ENCODE data around the gene SULT1A2.
"Not testable (repeated sequence)": the region's sequence is repeated elsewhere in the genome, so short reads cannot be mapped to it uniquely, and the experiment has no call there.

The SULT1A2 gene

DNA sequence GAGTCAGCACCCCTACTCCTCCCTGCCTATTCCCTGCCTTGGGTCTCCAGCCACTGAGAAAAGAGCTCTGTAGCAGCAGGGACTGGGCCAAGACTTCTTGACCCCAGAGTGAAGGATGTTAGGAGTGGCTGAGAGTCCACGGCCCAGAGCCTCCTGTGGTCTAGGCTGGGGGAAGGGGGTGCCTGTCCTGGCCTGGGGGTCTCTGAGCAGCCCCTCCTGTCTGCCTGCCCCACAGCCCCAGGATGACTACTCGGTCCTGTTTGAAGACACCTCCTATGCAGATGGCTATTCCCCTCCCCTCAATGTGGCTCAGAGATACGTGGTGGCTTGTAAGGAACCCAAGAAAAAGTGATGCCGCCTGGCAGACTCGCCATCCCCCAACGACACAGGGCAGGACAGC is 5.5 kb downstream of the SULT1A2 start:
- no peak for DNase-seq (ENCODE audit: low read depth, low spot score)

DNA sequence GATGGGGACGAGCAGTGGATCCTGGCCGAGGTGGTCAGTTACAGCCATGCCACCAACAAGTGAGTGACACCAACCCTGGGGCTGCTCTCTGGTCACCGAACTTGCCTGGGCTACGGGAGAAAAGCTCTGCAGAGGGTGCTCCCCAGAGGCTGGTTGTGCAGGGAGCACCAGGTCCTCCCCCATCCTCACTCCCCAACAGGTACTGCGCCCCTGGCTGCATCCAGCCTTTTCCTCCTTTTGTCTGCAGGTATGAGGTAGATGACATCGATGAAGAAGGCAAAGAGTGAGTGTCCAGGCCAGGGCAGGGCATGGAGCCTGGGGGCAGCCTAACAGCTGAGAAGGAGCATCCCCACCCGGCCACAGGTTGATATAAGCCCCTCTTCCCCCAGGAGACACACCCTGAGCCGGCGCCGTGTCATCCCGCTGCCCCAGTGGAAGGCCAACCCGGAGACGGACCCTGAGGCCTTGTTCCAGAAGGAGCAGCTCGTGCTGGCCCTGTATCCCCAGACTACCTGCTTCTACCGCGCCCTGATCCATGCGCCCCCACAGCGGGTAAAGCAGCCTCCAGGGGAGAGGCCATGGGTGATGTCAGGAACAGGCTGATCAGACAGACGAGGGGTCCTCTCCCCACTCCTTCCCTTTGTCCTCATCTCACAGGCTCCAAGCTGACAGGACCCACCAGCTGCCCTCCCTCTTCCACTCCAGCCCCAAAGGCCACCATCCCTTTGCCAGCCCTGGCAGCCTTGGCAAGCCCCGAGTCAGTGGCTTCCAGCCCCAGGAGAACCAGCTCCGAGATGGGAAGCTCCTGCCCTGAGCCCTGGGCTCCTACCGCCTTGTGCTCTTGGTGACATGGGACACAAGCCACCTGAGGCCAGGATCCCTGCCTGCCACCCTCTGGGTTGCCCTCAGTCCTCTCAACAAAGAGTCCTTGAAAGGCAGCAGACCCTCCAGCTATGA is 6.2 kb downstream of the SULT1A2 start:
- DNase-seq (ENCODE audit: low read depth, low spot score) = no peak

DNA sequence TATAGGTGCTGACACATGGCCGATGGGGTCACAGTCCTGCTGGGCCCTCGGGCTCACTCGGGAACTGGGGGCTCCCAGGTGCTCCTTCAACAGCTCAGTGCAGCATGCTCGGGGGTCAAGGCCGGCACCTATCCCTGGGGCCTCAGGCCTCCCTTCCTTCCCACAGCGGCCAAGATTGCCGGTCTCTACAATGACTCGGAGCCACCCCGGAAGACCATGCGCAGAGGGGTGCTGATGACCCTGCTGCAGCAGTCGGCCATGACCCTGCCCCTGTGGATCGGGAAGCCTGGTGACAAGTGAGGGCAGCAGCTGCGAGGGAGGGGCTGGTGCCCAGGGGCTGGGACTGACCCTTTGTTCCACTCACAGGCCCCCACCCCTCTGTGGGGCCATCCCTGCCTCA is 6.9 kb downstream of the SULT1A2 start:
- DNase-seq (ENCODE audit: low read depth, low spot score) = no peak

DNA sequence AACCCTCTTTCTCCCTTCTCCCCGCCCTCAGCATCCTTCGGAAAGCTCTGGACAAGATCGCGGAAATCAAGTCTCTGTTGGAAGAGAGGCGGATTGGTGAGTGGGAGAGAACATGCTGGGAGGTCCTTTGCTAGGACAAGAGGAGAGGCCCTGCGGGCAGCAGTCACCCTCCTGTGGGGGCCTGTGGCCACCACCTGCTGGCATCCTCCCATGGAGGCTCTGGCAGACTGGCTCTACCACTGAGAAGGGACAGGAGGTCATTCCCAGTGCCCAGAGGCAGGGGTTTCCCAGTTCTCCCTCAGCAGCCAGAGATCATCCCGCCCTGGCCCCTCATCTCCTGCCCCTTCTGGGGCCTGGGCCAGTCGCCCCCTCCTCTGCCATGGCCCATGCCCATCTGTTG is 7.8 kb downstream of the SULT1A2 start:
- DNase-seq (ENCODE audit: low read depth, low spot score) = no peak

DNA sequence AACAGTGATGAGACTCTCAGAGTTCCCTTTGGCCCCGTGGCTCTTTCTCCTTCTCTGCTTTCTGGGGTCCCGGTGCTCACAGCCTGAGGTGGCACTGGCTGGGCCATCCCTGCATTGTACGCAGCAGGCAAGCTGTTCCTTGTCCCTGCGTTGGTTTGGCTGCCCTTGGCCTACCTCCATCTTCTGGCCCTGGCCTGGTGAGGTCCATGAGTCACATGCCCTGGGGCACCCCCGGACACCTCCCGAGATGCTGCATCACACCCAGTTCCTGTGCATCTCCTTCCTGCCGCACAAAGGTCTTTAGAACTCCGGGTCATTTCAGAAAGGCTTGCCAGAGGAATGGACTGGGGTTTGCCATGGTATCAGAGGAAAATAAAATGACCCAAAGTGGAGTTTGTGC is 9.5 kb downstream of the SULT1A2 start:
- DNase-seq (ENCODE audit: low read depth, low spot score) = no peak

DNA sequence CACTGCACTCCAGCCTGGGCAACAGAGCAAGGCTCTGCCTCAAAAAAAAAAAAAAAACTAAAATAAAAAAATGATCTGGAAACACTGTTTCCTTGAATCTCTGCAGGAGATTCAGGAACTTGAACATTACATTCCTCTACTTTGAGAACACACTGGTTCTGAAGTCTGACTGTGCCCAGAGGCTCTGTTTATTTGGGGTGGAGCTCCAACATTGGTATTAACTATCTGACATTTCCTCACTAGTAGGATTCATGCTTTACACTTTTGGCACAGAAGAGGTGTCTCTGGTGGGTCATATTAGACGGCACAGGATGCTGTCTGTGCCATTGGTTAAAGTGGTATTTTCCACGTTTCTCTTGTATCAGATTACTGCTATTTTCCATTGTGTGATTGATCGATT is 10.4 kb downstream of the SULT1A2 start:
- DNase-seq (ENCODE audit: low read depth, low spot score) = no peak

DNA sequence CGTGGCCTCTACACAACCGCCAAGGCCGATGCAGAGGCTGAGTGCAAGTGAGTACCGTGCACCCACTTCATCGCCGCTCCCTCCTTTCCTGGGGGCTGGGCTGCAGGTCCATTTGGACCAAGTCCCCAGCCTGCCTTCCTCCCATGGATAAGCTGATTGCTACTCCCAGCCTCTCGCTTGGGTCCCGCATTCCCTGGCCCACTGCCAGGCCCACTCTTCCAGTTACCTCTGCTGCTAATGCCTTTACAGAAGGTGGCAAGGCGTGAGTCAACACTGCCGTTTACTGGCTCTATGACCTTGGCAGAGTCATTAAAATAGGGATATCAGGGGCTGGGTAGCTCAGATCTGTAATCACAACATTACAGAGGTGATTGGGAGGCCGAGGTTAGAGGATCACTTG is 11.2 kb downstream of the SULT1A2 start:
- no peak for DNase-seq (ENCODE audit: low read depth, low spot score)

DNA sequence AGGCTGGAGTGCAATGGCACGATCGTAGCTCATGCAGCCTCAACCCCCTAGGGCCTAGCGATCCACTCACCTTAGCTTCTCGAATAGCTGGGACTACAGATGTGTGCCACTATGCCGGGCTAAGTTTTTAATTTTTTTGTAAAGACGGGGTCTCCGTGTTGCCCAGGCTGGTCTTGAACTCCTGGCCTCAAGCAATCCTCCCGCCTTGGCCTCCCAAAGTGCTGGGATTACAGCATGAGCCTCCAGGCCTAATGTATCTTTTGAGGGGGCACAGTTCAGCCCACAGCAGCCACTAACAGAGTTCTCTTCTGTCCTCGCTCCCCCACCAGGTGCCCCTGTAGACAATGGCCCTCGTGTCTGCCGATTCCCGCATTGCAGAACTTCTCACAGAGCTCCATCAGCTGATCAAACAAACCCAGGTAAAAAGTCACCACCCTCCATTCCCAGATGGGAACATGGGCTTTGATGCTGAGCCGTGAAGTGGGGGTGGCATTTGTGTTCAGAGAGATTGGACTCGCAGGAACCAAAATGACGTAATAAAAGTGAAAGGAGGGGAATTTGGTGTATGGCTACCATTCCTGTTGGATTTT is 16.0 kb downstream of the SULT1A2 start:
- DNase-seq (ENCODE audit: low read depth, low spot score) = no peak

DNA sequence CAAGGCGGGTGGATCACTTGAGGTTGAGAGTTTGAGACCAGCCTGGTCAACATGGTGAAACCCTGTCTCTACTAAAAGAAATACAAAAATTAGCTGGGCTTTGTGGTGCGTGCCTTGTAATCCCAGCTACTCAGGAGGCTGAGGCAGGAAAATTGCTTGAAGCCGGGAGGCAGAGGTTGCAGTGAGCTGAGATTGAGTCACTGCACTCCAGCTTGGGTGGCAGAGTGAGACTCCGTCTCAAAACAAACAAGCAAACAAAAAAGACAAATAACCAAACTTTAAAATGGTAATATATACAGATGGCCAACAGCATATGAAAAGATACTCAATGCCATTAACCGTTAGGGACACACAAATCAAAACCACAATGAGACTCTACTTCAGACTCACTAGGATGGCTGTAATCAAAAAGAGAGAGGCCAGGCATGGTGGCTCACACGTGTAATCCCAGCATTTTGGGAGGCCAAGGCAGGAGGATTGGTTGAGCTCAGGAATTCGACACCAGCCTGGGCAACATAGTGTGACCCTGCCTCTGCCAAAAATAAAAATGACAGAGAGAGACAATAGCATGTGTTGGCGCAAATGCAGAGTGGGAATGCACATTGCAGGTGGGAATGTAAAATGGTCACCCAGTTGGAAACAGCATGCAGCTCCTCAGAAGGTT is 21.3 kb downstream of the SULT1A2 start:
- DNase-seq (ENCODE audit: low read depth, low spot score) = no peak

DNA sequence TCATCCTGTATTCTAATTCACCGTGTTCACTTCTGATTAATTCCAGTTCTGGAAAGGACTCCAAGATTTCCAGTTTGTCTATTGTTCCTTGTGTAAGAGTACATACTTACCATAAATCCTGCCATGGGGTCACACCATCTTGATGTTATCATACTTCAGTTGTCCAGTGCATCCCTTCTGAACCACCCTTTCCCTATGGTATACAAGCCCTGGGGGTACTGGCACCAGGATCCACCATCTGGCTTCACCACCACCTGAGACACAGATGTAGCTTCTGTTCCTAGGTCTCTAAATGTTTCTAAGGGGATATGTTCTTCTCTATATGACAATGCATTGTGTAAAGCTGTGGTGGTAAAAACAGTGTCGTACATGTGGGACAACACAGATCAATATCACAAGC is 21.9 kb downstream of the SULT1A2 start:
- DNase-seq (ENCODE audit: low read depth, low spot score) = no peak

DNA sequence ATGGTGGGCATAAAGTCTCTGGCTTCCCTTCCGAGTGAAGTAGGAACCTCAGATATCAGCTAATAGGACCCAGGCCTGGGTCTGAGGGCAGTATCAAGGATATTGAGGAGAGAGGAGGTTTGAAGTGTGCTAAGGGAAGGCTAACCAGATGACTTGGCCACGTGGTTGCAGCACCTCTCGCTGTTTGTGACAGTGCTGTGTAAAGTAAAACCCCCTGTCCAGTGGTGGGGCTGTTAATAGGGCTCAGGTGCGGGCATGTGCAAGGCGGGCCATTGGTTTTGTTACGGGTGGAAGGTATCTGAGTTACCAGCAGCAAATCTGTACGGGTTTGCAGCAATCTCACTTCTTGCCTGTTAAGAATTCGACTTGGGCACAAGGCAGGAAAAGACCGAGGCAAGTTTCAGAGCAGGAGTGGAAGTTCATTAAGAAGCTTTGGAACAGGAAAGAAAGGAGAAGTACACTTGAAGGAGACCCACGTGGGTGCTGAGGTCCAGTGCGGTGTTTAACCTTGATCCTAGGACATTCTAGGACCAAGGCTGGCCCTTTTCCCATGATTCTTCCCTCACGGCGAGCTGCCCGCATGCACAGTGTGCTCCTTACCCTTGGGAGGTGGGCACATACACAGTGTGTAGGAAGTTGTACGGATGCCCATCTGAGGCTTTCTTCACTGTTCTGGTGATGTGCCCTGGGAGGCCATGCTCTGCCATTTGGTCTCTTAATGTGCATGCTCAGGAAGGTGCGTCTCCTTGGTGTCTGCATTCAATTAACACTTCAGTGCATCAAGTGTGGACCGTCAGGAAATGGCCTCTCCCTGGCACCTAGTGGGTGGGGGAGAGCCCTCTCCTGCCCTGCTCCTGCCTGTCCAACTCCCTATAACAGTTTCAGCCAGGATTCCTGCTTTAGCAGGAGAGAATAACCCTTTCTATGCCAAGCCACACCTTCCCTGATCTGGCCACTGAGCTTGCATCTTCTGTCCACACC is 22.8 kb downstream of the SULT1A2 start:
- no peak for DNase-seq (ENCODE audit: low read depth, low spot score)

DNA sequence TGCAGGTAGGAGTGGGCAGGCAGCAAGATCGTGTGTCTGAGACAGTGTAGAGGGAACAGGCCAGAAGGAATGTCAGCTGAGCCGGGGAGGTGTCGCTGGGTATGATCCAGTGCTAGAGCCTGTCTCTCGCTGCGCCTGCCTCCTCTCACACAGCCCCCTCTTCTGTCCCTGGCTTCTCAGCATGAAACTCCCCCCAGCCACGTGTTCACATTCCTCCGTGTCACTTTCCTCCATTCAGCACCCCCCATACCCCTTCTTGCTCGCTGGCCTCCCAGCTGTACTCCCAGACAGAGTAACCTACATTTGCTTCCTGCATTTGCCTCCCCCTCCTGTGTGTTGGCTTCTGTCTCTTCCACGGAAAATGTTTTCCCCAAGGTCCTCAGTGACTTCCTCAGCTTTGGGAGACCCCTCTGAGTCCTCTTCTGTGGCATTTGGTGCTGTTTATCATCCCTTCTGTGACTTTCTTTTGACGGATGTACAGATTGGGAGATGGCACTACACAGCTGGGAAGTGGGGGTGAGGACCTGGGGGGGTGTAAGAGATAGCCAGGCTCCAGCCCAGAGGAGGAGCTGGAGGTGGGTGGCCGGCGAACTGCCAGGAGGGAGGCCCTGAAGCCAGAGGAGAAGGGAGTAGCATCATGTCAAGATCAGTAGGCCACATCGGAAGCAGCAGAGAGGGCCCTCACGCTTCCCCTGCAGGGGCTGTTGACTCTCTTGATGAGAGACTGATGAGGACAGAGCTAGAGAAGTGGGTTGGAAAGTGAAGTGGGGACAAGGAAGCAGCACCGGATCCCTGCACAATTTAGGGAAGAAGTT is 23.9 kb downstream of the SULT1A2 start:
- no peak for DNase-seq (ENCODE audit: low read depth, low spot score)

DNA sequence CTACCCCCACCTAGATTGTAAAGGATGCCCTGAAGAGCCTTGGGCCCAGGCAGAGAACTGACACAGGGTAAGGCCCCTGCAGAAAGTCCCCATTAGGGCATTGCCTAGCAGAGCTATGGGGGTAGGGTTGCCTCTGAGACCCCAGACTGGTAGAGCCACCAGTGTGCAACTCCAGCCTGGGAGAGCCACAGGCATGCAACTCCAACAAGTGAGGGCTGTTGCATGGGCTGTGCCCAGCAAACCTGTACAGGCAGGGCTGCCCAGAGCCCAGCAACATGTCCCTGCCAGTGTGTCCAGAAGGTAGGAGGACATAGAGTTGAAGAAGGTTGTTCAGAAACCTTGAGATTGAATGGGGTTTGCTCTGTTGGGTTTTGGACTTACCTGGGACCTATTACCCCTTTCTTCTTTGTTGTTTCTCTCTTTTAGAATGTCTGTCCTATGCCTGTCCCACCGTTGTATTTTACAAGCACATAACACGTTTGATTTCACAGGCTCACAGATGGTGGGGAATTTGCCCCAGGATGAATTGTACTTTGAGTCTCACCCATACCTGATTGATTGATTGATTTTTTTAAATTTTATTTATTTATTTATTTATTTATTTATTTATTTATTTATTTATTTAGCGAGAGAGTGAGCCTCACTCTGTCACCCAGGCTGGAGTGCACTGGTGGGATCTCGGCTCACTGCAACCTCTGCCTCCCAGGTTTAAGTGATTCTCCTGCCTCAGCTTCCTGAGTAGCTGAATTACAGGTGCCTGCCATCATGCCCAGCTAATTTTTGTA is 26.7 kb downstream of the SULT1A2 start:
- DNase-seq (ENCODE audit: low read depth, low spot score) = no peak

DNA sequence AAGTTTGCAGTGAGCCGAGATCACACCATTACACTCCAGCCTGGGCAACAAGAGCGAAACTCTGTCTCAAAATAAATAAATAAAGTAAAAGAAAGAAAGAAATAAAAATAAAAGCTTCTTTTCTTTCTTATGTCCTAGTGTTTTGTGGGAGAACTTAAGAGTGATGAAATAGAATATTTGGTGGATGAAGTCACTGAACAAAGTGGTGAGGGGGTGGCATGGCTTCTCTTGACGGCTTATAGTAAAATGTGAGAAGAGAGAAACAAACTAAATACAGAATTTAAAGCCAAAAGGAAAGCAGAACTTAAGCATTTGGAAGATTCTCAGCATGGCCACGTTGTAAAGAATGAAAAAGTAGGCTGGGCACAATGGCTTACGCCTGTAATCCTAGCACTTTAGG is 27.8 kb downstream of the SULT1A2 start:
- no peak for DNase-seq (ENCODE audit: low read depth, low spot score)

DNA sequence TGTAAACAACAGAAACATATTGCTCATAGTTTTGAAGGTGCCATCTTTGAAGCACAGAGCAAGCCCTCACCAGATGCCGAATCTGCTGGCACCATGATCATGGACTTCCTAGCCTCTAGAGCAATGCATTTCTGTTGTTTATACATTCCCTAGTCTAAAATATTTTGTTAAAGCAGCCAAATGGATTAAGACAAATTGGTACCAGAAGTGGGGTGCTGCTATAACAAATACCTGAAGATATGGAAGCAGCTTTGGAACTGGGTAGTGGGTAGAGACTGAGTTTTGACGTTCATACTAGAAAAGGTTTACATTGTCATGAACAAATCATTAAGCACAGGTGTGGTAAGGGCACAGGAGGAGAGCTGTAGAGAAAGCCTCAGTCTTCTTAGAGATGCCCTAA is 29.6 kb downstream of the SULT1A2 start:
- DNase-seq (ENCODE audit: low read depth, low spot score) = no peak

DNA sequence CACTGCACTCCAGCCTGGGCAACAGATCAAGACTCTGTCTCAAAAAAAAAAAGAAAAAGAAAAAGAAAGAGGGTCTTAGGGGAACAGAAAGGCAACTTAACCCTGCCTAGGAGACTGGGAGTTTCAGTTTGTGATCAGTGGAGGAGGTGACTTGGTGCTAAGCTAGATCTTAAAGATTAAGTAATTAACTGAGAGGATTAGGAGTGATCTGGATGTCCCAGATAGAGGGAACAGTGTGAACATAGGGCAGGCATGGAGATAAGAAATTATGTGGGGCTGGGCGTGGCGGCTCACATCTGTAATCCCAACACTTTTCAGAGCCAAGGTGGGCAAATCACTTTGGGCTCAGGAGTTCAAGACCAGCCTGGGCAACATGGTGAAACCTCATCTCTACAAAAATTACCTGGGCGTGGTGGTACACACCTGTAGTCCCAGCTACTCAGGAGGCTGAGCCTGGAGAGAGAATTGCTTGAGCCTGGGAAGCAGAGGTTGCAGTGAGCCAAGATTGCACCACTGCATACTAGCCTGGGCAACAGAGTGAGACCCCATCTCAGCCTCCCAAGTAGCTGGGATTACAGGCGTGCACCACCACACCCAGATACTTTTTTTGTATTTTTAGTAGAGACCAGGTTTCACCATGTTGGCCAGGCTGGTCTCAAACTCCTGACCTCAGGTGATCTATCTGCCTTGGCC is 30.5 kb downstream of the SULT1A2 start:
- DNase-seq (ENCODE audit: low read depth, low spot score) = not testable (repeated sequence)

DNA sequence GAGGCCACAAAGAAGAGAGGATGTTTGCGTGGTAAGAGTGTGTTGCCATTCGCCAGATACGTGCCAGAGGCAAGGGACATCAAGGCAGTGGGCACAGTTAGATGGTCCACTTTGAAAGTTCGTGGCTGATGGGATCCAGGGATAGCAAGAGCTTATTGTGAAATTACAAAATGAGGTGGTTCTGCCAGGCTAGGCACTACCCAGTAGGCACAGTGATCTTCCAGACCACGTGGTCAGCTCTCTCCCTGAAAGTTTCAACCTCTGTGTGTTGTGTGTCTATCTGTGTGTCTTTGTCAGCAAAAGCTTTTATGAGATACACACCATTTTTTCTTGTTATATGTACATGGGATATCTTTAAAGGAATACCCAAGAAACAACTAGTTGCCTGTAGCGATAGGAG is 33.6 kb downstream of the SULT1A2 start:
- DNase-seq (ENCODE audit: low read depth, low spot score) = no peak

DNA sequence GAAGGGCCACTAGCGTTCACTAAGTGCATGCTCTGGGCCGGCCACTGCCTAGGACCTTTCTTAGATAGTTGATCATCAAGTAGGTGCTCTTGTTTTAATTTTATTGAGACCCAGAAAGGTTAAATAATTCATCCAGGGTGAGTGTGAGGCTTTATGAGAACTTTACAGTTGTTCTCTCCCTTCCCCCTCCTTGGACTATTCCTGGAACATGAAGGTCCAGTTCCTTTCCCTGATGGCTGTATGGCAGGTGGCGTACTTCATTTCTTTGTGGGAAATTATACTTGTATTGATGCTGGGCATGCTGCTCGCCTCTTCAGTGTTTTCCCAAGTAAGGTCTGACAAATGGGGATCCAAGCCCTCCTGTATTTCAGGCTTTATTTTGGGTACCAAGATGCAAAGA is 34.7 kb downstream of the SULT1A2 start:
- no peak for DNase-seq (ENCODE audit: low read depth, low spot score)

DNA sequence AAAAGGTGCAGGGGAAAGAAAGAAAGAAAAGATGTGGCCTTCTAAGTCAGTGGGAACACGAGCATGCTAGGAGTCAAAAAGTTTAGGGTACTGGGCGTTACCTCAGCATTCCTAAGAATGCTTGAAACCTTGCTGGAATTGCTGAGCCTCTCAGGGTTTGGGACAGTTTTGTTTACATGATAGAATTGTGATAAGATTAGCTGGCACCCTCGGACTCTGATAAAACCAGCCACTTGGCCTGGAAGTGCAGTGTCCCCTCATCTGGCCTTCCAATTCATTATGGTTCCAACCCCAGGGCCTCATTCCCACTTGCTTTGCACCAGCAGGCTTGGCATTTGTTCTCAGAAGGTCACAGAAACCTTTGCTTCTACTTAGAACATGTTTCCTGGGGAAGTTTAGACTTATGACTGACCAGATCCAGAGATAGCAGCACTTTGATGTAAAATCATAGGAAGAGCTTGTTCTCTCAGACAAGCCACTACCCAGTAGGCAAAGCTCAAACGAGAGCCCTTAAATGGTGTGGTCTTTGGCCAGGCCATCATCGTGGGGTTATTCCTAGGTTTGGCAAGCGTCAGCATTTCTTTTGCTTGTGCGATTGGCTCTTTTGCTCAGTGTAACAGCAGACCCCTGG is 35.2 kb downstream of the SULT1A2 start:
- no peak for DNase-seq (ENCODE audit: low read depth, low spot score)
